GM21367 (cell line): ENCODE data around the gene DGKH.
"Not testable (repeated sequence)": the region's sequence is repeated elsewhere in the genome, so short reads cannot be mapped to it uniquely, and the experiment has no call there.

Experiments used
- ATAC-seq: cut with Tn5 transposase; IDR thresholded peaks from one replicate; pipeline ENCODE4 v1.9.1; 2021; ENCODE audit not compliant: unreplicated experiment

Gene DGKH

DNA sequence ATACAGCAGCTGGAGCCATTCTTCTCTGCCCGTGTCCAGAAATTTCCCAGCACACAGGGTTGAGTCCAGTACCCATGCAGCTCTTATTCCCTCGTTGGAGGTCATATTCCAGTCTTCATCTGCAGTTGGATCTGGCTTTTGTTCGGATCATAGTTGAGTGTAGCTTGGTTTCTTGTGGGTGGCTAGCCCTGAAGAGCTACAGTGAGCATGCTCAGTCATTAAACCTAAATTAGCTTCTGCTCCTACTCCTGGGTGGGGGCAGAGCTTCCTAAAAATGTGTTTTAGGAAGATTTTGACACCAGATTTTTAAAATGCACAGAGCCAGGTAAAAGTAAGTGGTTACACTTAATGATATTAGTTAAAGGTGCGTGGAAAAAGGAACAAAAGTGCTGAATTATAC, 64.4 kb downstream of the DGKH start:
- no peak for ATAC-seq

DNA sequence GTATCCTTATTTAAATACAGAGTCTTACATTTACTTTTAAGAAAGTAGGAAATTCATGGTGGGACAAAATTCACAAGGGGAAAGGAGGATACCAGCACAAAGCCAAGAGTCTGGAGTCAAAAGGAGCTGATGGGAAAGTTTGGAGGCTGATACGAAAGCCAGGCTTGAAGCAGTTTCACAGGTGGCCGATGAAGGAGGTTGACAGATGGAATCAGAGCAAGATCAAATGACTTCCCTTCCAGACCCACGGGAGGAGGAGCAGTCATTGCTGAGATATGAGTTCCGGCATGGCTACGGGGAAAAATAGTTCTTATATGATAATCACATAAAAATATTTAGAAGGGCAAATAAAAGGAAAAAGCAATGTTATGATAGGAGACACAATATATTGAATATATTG, 65.0 kb downstream of the DGKH start:
- ATAC-seq = no peak

DNA sequence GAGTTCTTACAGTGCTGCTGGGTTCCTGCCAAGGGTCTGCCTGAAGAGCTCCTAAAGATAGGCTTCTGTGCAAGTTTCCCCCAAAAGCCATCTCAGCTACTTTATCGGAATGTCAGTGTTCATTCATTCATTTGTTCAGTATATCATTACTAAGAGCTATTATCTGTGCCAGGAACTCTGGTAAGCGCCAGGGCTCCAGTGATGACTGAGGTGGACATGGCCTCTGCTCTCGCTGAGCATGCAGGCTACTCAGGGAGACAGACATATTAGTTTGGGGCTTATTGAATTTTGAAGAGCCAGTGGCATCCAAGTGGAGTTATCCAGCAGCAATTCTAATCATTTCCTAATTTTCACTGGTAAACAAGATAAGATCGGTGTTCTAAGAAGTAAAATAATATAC, 65.8 kb downstream of the DGKH start:
- no peak for ATAC-seq

DNA sequence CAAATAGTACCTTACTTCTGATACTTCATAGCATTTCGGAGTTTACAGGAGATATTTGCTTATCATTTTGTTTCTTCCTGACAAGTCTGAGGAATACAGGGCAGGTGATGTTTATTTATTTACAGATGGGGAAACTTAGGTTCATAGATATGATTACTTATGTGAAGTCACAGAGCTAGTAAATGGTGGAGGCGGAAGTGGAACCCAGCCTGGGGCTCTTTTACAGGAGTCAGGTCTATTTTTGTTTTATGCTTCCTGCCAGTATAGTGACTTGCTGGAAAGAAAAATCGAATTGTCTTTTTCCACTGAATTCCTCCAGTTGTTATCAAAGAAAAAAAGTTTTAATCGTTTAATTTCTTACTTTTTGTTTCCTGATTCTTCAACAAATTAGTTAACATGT, 66.5 kb downstream of the DGKH start:
- ATAC-seq = no peak

DNA sequence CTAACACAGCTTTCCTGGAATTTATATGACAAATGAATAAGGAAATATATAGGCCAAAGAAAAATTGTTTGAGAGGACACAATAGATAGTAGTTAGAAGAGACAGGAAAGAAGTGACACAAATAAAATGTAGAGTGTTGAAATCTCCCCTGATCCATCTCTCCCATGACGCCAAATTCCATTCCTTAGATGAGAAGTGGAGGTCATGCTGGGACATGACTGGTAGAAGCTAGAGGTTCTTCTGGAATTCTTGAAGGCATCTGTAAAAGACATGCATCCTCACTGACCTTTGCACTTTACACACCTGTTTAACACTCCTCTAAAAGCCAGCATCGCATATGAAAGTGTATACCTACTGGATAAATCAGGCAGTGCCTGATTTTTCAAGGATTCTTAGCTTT, 67.8 kb downstream of the DGKH start:
- ATAC-seq = no peak

DNA sequence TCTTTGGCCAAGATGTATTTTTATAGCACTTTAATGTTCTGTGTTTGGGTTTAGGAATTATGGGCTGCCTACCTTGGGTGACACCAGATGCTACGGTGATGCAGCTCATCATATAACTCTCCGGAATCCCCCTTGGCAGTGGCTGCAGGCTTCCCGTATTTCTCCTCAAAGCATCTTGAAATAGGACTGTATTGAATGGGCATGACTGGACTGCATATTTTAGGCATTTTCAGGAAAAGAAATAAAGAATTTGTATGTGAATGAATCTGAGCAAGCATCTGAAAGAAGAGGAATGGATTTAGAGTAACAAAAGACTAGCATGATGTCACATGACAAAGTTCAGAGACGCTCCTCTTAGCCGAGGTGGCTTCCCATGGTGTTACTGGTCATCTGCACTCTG, 70.6 kb downstream of the DGKH start:
- ATAC-seq = no peak

DNA sequence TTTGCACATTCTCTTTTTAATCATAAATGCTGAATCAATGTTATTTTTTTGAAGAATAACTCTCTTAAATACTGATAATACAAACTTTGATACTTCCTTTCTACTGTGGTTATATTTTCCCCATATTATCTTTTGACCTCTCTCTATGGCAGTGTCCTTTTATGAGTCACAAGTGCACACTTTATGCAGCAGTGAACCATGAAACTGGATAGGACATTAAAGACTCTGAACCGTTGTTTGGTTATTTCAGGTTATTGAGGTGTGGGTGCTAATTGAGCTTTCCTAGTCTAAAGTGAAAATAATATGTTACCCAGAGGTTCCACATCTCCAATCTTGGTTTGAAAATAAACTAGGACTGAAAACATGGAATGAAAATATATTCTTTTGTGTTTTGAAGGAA, 71.4 kb downstream of the DGKH start:
- no peak for ATAC-seq

DNA sequence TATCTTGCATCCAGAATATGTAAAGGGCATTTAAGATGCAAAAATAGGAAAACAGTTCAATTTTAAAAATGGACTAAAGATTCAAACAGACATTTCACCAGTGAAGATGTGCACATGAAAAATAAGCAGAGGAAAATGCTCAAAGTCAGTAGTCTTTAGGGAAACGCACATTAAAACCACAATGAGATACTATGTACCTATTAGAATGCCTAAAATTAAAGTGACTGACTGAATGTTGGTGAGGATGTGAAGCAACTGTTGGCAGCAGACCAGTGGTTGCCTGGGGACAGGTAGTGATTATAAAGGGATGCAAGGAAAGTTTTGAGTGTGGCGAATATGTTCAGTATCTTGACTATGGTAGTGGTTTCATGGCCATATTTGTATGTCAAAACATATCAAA, 75.2 kb downstream of the DGKH start:
- no peak for ATAC-seq

DNA sequence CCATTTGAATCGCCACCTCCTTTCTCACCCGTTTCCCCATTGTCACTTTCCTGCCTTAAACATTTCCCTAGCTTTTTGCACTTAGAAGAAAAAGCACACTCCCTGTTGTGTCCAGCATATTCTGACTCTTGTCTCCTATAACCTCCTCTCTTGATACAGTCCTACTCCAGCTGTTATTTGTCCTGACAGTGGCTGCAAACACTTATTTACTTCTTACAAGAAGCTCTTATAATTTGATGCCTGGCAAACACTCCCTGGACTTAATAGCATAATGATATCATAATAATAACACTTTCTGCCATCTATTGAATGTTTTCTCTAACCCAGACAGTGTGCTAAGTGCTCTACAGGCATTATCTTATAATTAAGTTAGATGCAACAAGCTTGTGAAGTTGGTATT, 76.6 kb downstream of the DGKH start:
- ATAC-seq = no peak

DNA sequence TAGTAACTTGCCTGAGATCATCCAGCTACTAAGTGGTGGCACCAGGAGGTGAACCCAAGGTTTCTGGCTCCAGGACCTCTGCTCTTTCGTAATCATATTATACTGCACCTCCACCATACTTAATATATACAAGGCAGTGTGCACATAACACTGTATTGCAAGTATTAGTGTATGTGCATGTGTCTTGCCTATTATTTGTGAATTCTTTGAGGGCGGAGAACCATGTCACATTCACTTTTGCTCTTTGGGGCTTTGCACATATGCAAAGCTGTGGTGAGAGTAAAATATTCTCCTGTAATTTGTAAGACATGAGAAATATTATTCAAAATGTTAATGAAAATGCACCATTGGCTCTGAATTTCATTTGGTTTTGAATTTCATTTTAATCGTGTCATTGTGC, 78.6 kb downstream of the DGKH start:
- ATAC-seq = no peak

DNA sequence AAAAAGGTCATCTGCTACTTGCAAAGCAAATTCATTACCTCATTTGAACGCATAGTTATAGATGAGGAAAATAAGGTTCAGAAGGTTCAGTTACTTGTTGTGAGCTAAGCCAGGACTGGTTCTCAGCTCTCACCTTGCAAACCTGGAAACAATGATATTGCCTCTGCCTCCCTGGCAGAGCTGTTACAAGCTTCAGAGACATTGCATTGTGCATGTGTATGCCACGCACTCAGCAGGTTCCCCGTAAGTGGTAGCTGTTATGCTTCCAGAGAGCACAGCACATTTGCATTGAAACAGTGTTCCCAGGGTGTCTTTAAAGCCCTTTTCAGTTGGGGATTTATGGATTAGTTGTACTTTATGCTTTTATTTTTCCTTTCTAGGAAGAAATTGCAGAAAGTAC, 80.6 kb downstream of the DGKH start:
- no peak for ATAC-seq

DNA sequence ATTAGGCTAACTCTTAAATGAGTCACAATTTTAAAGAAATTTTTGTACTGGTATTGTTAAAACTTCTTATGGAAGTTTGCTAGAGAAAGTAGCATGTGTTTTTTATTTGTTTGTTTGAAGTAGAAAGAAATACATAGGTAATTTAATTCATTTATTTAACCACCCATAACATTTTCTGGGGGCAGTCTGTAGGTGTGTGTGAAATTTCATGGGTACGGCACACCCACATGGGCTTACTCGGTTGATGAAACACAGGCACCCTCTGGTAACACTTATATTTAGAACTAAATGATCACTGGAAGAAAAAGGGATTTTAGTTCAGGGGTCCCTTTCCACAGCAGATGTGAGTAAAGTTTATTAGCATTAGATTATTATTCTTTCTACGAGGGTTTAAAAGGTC, 88.1 kb downstream of the DGKH start:
- ATAC-seq = no peak

DNA sequence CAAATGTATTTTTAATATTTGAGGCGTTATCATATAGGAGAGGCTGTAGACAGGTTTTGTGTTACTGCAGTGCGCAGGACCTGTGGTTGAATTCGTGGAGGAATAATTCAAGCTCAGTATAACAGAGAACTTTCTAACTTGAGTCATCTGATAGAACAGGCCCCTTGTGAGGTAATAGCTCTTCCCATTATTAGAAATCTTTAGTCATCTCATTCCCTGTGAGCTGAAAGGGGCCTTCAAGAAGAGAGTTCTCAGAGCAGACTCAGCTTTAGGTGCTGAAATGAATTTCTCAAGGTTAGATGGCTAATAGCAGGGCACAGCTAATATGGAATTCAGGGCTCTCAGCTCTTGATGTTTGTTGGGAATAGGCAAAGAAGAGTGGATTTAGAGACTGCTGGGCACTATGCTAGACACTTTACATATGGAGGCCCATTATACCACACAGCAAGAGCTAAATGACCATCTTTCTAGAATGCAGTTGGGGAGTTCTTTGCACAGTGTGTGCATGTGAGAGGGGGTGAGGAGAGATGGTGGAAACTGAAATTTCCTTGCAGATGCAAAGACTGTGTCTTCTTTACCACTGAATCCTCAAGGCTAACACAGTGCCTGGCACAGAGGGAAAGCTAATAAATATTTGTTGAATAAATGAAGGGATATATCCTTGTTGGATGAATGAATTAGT, 89.5 kb downstream of the DGKH start:
- no peak for ATAC-seq

DNA sequence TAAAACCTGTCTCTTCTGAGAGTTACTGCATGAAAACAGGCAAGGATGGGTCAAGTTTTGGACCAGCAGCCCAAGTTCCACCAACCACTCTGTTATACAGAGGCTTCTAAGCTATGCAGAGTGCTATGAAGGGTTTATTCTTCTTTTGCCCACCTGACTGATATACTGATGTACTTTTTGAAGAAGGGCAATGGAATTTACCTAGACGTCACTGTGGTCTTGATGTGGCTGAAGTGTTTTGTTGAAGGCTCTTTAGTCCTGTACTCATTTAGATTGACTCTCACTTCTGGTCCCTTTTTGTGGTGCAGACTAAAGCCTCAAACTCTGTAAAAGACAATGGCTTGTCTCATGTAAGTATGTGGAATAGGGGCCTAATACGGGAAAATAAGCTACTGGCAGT, 92.0 kb downstream of the DGKH start:
- ATAC-seq = no peak

DNA sequence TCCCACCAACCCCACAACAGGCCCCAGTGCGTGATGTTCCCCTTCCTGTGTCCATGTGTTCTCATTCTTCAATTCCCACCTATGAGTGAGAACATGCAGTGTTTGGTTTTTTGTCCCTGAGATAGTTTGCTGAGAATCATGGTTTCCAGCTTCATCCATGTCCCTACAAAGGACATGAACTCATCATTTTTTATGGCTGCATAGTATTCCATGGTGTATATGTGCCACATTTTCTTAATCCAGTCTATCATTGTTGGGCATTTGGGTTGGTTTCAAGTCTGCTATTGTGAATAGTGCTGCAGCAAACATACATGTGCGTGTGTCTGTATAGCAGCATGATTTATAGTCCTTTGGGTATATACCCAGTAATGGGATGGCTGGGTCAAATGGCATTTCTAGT, 92.6 kb downstream of the DGKH start:
- ATAC-seq = not testable (repeated sequence)

DNA sequence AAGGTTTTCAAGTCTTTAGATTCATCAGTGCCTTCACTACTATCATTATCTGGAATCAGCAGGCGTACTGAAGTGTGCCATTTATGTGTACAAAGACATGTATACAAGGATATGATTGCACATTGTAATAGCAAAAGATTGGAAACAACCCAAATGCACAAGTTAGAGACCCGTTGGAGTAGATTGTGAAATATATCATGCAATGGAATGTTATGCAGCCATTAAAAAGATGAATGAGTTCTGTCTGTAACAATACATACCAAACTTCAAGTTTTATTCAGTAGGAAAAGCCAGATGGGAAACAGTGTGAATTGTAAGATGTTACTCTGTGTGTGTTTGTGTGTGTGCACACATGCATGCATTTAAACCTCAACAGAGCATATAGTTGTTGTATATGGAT, 97.9 kb downstream of the DGKH start:
- ATAC-seq = no peak

DNA sequence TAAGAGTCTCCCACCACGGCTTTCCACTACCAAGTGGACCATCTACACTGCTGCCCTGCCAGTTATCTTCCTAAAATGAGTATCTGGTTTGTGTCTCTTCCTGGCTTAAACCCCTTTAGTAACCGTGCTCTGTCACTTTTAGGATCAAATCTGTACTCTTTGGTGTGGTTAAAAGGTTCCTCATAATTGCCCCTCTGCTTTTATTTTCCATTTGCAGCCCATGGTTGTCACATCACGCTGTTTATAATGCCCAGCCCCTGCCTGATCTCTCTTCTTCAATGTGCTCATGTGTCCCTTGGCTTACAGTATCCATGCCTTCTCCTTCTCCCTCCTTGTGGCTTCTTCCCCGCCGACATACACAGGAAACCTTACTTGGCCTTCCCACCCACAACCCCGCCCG, 100.1 kb downstream of the DGKH start:
- ATAC-seq = no peak

DNA sequence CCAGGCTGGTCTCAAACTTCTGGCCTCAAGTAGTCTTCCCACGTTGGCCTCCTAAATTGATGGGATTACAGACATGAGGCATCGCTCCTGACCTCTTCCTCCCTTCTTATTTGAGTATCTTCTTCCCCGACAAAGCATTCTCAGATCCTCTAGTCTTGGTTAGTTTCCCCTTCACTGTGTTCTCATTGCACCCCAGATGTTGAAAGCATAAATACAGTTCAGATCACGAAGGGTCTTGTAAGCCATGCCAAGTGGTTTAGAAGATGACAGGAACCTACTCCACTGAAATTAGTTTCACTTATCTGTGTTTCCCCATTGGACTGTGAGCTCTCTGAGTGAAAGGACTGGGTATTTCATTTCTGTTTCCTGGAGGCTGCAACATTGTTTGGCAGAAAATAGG, 100.7 kb downstream of the DGKH start:
- no peak for ATAC-seq

DNA sequence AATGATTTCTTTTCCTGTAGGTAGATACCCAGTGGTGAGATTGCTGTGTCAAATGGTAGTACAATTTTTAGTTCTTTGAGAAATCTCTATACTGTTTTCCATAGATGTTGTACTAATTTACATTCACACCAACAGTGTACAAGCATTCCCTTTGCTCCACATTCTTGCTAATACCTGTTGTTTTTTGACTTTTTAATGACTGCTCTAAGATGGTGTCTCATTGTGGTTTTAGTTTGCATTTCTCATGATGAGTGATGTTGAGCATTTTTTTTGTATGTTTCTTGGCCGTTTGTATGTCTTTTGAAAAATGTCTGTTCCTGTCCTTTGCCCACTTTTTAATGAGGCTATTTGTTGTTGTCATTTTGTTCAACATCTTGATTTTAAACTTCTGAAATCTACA, 103.3 kb downstream of the DGKH start:
- ATAC-seq = no peak

DNA sequence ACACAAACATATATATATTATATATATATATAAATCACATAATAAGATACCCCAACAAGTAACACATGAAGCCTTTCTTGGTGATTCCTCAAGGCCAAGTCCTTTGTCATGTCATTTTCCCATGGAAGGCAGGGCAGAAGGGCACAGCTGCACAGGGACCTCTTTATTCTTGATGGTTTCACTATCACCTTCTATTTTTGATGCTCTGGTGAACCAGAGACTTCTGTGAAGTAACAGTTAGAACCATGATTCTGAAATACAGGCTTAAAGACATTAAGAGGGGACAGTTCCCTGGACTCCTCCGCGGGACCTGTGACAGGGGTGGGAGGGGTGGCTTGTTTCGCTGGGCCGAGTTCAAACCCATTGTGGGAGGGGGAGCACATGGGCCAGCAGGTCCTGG, 104.0 kb downstream of the DGKH start:
- no peak for ATAC-seq

DNA sequence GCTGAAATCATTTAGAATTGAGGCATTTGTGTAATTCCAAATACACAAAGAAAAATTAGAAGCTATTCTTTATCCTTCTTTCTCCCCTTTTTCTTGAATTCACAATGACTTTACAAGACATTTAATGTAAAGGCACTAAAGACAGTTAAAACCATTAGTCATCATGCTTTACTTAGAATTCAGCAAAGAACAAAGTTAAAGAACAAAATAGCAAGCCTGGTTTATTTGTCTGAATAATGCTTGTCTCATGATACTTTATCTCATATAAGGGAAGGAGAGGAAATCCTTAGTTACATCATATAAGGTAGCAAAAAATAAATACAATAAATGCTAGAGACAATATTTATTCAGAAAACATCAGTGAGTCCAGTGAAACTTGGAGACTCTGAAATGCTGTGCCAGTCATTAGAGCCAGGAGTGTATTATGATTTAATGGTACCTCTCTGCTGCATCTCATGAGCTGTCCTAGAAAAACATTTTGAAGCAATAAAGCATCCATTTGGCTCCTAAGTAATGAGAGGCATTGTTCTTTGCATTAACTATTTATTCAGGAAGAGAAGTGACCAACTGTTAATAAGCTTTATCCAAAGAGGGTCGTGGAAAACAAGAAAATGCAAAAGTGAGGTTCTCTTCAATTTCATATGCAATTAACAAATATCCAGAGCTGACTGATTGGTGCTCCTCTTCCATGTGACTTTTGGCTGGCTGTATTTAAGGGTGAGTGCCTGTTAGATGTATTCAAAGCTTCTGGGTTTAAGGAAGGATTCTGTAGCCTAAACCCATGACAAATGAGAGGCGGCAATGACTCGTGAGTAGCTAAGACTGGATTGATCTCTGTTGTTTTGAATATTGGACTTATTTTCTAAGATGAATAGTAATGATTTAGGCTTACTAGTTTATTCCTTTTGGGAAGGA, 105.0 kb downstream of the DGKH start:
- no peak for ATAC-seq

DNA sequence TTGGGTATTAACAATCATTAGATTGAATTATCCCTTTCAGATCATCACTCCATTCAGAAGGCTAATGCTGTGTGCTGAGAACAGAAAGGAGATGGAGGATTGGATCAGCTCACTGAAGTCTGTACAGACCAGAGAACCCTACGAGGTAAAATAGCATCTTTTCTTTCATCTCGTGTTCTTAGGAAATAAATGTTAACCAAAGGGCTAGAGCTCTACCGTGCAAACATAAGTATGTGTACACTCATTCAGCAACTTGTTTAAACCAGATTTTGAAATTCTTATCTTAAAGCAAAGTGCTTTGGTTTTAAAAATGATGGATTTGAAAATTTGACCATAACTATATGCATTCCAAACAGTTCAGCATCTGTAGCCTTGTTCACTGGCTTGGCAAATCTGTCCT, 106.8 kb downstream of the DGKH start:
- no peak for ATAC-seq

DNA sequence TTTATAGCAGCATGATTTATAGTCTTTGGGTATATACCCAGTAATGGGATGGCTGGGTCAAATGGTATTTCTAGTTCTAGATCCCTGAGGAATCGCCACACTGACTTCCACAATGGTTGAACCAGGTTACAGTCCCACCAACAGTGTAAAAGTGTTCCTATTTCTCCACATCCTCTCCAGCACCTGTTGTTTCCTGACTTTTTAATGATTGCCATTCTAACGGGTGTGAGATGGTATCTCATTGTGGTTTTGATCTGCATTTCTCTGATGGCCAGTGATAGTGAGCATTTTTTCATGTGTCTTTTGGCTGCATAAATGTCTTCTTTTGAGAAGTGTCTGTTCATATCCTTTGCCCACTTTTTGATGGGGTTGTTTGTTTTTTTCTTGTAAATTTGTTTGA, 114.9 kb downstream of the DGKH start:
- ATAC-seq = not testable (repeated sequence)
